B cell (primary cell): ENCODE data around the gene SERF2. TPM values are rescaled to one million over a fixed set of nuclear protein-coding genes. Genes with fewer than 3 reads are reported as not detected.
"Not testable (repeated sequence)": the region's sequence is repeated elsewhere in the genome, so short reads cannot be mapped to it uniquely, and the experiment has no call there.

Source experiments
- ATAC-seq: fragments of 200-7000 bp; cut with Tn5 transposase; one replicate; pipeline ENCODE4 v1.10.0; 2021; ENCODE audit warnings: low read depth, mild to moderate bottlenecking, moderate number of reproducible peaks, moderate library complexity
- CTCF ChIA-PET: fragments of 350-600 bp; sonication (Branson Sonifier 250); formaldehyde crosslinking; loops from one replicate; lab custom pipeline; 2021; ENCODE audit warnings: antibody characterized with exemption, inconsistent platforms; lab: Charles Lee
- POLR2A ChIA-PET: fragments of 350-600 bp; sonication (Branson Sonifier 250); formaldehyde crosslinking; loops from one replicate; lab custom pipeline; 2021; ENCODE audit warnings: antibody characterized with exemption; lab: Charles Lee
- DNase-seq: peaks from one replicate; pipeline ENCODE4 v3.0.0; 2013
- H2AFZ ChIP-seq: 2 replicates; pipeline ENCODE4 v1.6.1; 2012; ENCODE audit warnings: mild to moderate bottlenecking, low read depth, low read length; ENCODE audit not compliant: insufficient read depth, poor library complexity, severe bottlenecking
- H3K27ac ChIP-seq, 2 donors: 1 replicate in 1 of 2; 2 replicates in 1 of 2; pipeline ENCODE4 v1.5.1; 2012 to 2013; ENCODE audit warnings: low read length in 2 of 2, mild to moderate bottlenecking in 2 of 2, moderate library complexity in 1 of 2
- H3K27me3 ChIP-seq, 4 experiments: fragments of 200-600 bp in 1 of 4; sonication (generic) in 1 of 4; replicated peaks in 1 of 4; 1 replicate in 2 of 4; 2 replicates in 2 of 4; pipeline versions ENCODE4 v1.6.1 to v1.7.0; 2013 to 2016; ENCODE audit warnings: low read length in 3 of 4, mild to moderate bottlenecking in 2 of 4, mixed read lengths in 1 of 4, moderate library complexity in 1 of 4; ENCODE audit not compliant: insufficient read depth in 4 of 4, control insufficient read depth in 3 of 4; ENCODE audit errors: control extremely low read depth in 1 of 4
- H3K36me3 ChIP-seq, 2 experiments: replicated peaks in 1 of 2; 1 replicate in 1 of 2; 2 replicates in 1 of 2; pipeline versions ENCODE4 v1.6.1 to v1.7.1; 2013; ENCODE audit warnings: low read length in 1 of 2; ENCODE audit not compliant: insufficient read depth in 2 of 2, control insufficient read depth in 1 of 2; ENCODE audit errors: control extremely low read depth in 1 of 2, extremely low read depth in 1 of 2
- H3K4me1 ChIP-seq, 2 donors: fragments of 200-600 bp in 1 of 2; sonication (generic) in 1 of 2; 1 replicate in 1 of 2; 2 replicates in 1 of 2; pipeline versions ENCODE4 v1.5.1 to v1.6.1; 2013 to 2017; ENCODE audit warnings: low read length in 2 of 2; ENCODE audit not compliant: control insufficient read depth in 2 of 2, insufficient read depth in 2 of 2
- H3K4me2 ChIP-seq: replicated peaks from 2 replicates; pipeline ENCODE3; 2012; ENCODE audit warnings: mild to moderate bottlenecking, low read depth, low read length; ENCODE audit not compliant: poor library complexity, severe bottlenecking
- H3K4me3 ChIP-seq, 5 experiments: fragments of 200-600 bp in 1 of 5; sonication (generic) in 1 of 5; 1 replicate in 3 of 5; 2 replicates in 2 of 5; pipeline versions ENCODE4 v1.5.1 to v1.7.0; 2011 to 2016; ENCODE audit warnings: low read length in 4 of 5, mild to moderate bottlenecking in 4 of 5, low read depth in 2 of 5, control low read depth in 1 of 5, moderate library complexity in 1 of 5; ENCODE audit not compliant: insufficient read depth in 1 of 5; ENCODE audit errors: control extremely low read depth in 1 of 5, extremely low read depth in 1 of 5
- H3K79me2 ChIP-seq: fragments of 200-600 bp; sonication (generic); one replicate; pipeline ENCODE4 v1.6.0; 2016; ENCODE audit warnings: low read length; ENCODE audit not compliant: control insufficient read depth, insufficient read depth
- H3K9ac ChIP-seq: fragments of 200-600 bp; sonication (generic); 2 replicates; pipeline ENCODE4 v1.6.1; 2017; ENCODE audit warnings: mild to moderate bottlenecking, low read length, moderate library complexity
- H3K9me3 ChIP-seq, 3 donors: one replicate each; pipeline versions ENCODE4 v1.6.1 to v1.7.1; 2013; ENCODE audit warnings: low read length in 2 of 3; ENCODE audit not compliant: control insufficient read depth in 2 of 3, insufficient read depth in 1 of 3; ENCODE audit errors: control extremely low read depth in 1 of 3
- H4K20me1 ChIP-seq: 2 replicates; pipeline ENCODE4 v1.6.0; 2012; ENCODE audit warnings: mild to moderate bottlenecking, low read length; ENCODE audit not compliant: insufficient read depth, control insufficient read depth, poor library complexity, severe bottlenecking
- H3K27ac Mint-ChIP-seq: one replicate; pipeline ENCODE4 v1.8.0; 2021; ENCODE audit warnings: mixed read lengths
- H3K27me3 Mint-ChIP-seq: one replicate; pipeline ENCODE4 v1.8.0; 2021; ENCODE audit warnings: mixed read lengths
- H3K4me1 Mint-ChIP-seq: one replicate; pipeline ENCODE4 v1.8.0; 2021; ENCODE audit warnings: mixed read lengths
- H3K4me3 Mint-ChIP-seq: one replicate; pipeline ENCODE4 v1.8.0; 2021; ENCODE audit warnings: mixed read lengths
- H3K9me3 Mint-ChIP-seq: one replicate; pipeline ENCODE4 v1.8.0; 2022; ENCODE audit warnings: mixed read lengths; ENCODE audit not compliant: insufficient read depth
- EZH2 ChIP-seq: IDR thresholded peaks from 2 replicates; pipeline ENCODE4 v1.6.1; 2012; ENCODE audit warnings: borderline replicate concordance, low read depth, mild to moderate bottlenecking, moderate library complexity, low read length; ENCODE audit not compliant: insufficient read depth, poor library complexity, severe bottlenecking
- WGBS: methylation state at CpG from one replicate; pipeline ENCODE4 v1.1.5; 2013; ENCODE audit warnings: missing lambda C conversion rate; ENCODE audit not compliant: insufficient coverage; 5-methylcytosine and 5-hydroxymethylcytosine counted together
- intact Hi-C: fragments of 100-400 bp; cut with micrococcal nuclease; formaldehyde crosslinking; loops from one replicate; pipeline ENCODE4 v1.10.0; 2022
- polyA minus RNA-seq: library from RNA; depleted of rRNA, polyadenylated mRNA; stranded (reverse); fragments of >200 nt; gene quantifications from 2 replicates; pipeline ENCODE4 v1.2.3, GENCODE V29; 2012
- polyA plus RNA-seq: library from polyadenylated mRNA; depleted of rRNA; stranded (reverse); fragments of >200 nt; gene quantifications from 2 replicates; pipeline ENCODE4 v1.2.3, GENCODE V29; 2012
- total RNA-seq, 2 donors: library from RNA; stranded (reverse); fragments of 120-200 nt in 1 of 2; gene quantifications; 1 replicate in 1 of 2; 2 replicates in 1 of 2; pipeline versions ENCODE4 v1.2.3 to v1.2.4, GENCODE V29; 2013 to 2022
- TF ChIP-seq, protein P1 (sequence below): fragments of 200-600 bp; IDR thresholded peaks from one replicate; pipeline ENCODE4 v1.8.0; 2022; ENCODE audit warnings: antibody characterized with exemption, mild to moderate bottlenecking

SERF2 gene
- 436 and 455 TPM in 2 replicates for total RNA-seq
- total RNA-seq (2013): 560 TPM
- 806 and 821 TPM in 2 replicates for polyA plus RNA-seq
- 191 and 234 TPM in 2 replicates for polyA minus RNA-seq

DNA sequence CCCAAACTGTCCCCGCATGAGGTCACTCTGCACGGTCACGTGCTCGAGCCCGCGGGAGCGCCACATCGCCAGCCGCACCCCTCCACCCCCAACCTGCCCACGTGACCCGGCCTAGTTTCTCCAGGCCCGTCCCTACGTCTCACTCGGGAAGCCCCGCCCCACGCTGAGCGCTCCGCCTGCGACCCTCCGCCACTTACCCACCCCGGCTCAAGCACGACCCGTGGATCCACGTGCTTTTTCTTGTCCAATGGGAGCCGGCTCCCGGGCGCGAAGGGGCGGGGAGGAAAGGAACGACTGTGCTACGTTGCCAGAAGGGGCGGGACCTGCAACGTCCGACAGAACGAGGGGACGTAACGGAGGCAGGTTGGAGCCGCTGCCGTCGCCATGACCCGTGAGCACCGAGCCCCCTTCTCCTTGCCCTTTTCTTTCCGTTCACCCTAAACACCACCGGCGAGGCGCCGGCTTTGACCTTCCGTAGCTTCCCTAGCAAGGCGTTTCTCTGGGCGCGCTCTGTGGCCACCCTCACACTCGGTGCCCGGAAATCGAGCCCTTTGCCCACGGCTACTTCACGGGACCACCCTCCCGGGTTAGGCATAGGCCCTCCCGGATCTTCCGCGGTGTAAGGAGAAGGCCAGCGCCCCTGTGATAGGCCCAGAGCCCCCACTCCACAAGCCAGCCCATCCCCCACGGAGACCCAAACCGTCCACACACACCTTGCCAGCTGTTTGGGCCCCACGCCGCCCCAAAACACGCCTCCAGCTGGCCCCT is at the start of gene SERF2:
TSS of gene SERF2 (plus strand) at position 328 of the 768 bp plus-strand sequence. CDS start at position 385, 57 bp downstream.
- H3K27ac Mint-ChIP-seq: peak within 1 kb of the TSS; percentile 93
- peak within 1 kb of the TSS; percentile 50 to 100 (median 94) for H3K4me3 ChIP-seq
- under 1% methylated on average over 62 of the region's 66 CpGs for WGBS
- peak within 1 kb of the TSS; percentile 70 for H2AFZ ChIP-seq
- DNase-seq (peak; percentile 100), ATAC-seq (peak; percentile 86)
- H3K4me2 ChIP-seq: peak within 1 kb of the TSS; percentile 87
- no peaks in the 10 kb centered on the region for H3K9me3 Mint-ChIP-seq
- peak within 1 kb of the TSS; percentile 96 for H3K27ac ChIP-seq
- peaks cover 36% of the 10 kb centered on the region for H4K20me1 ChIP-seq
- H3K36me3 ChIP-seq: peaks cover 0 to 41% of the 10 kb centered on the region in 2 experiments
- intact Hi-C loops: loop anchor here (1.0 kb wide), 6 partner anchors 8 to 46 kb away; partner anchors contain the start of genes ELL3, HYPK, MFAP1 and PDIA3
- H3K27me3 ChIP-seq: no peaks in the 10 kb centered on the region
- H3K4me1 Mint-ChIP-seq: peaks cover 66% of the 10 kb centered on the region
- TF ChIP-seq EZH2: no peak
- CTCF ChIA-PET: interaction anchor here (0.6 to 8.7 kb wide), 3 partner anchors 8 to 25 kb away, joined by 3 to 150 read pairs (median 5); partner anchors contain the start of genes ELL3, HYPK and SERINC4
- peaks cover 0 to 6% (median 0%) of the 10 kb centered on the region in 3 donors for H3K9me3 ChIP-seq
- POLR2A ChIA-PET: interaction anchor here (0.5 to 5.3 kb wide), 7 partner anchors 8 to 51 kb away, joined by 3 to 72 read pairs (median 9); partner anchors contain the start of genes ELL3, HYPK, MFAP1 and SERINC4
- H3K4me1 ChIP-seq: peaks cover 37 to 73% of the 10 kb centered on the region in 2 donors
- H3K4me3 Mint-ChIP-seq: peak within 1 kb of the TSS; percentile 93
- peaks cover 30% of the 10 kb centered on the region for H3K79me2 ChIP-seq
- no peaks in the 10 kb centered on the region for H3K27me3 Mint-ChIP-seq
- H3K9ac ChIP-seq: peak within 1 kb of the TSS; percentile 85

DNA sequence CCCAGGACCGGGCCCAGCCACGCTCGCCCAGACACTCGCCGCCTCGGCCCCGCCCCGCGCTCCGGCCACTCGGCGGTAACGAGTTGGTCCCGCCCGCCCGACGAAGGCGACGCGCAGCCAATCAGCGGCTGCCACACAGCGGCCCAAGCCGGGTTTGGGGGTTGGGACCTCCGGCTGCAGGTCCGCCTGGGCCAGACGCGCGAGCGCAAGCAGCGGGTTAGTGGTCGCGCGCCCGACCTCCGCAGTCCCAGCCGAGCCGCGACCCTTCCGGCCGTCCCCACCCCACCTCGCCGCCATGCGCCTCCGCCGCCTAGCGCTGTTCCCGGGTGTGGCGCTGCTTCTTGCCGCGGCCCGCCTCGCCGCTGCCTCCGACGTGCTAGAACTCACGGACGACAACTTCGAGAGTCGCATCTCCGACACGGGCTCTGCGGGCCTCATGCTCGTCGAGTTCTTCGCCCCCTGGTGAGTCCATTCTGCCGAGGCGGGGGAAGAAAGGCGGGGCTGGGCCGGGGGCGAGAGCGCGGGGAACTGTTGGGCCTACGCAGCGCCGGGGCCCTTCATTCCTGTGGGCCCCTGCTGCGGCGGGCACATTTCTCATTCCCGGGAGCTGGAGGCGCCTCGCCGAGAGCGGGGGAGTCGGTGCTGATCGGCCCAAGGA is 45.7 kb upstream of the SERF2 start, which contains the start of gene PDIA3:
TSS of gene PDIA3 (plus strand) at position 194 of the 658 bp plus-strand sequence. CDS start at position 296, 102 bp downstream.
- H3K27me3 ChIP-seq, H3K36me3 ChIP-seq, H3K9me3 Mint-ChIP-seq, H3K27me3 Mint-ChIP-seq, H3K9me3 ChIP-seq: not testable (repeated sequence)
- H3K4me3 Mint-ChIP-seq: peak within 1 kb of the TSS; percentile 98
- H3K27ac Mint-ChIP-seq: peak within 1 kb of the TSS; percentile 96
- H3K4me1 Mint-ChIP-seq: peaks cover 54% of the 10 kb centered on the region
- TF ChIP-seq, protein P1, sequence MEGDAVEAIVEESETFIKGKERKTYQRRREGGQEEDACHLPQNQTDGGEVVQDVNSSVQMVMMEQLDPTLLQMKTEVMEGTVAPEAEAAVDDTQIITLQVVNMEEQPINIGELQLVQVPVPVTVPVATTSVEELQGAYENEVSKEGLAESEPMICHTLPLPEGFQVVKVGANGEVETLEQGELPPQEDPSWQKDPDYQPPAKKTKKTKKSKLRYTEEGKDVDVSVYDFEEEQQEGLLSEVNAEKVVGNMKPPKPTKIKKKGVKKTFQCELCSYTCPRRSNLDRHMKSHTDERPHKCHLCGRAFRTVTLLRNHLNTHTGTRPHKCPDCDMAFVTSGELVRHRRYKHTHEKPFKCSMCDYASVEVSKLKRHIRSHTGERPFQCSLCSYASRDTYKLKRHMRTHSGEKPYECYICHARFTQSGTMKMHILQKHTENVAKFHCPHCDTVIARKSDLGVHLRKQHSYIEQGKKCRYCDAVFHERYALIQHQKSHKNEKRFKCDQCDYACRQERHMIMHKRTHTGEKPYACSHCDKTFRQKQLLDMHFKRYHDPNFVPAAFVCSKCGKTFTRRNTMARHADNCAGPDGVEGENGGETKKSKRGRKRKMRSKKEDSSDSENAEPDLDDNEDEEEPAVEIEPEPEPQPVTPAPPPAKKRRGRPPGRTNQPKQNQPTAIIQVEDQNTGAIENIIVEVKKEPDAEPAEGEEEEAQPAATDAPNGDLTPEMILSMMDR: peak; percentile 22
- POLR2A ChIA-PET: interaction anchor here (1.7 kb wide), 1 partner anchor 30 kb away, joined by 12 read pairs; the partner anchor contains the start of gene ELL3
- peak within 1 kb of the TSS; percentile 77 for H3K4me2 ChIP-seq
- peaks cover 46 to 59% of the 10 kb centered on the region in 2 donors for H3K4me1 ChIP-seq
- CTCF ChIA-PET: interaction anchor here (1.6 kb wide), 1 partner anchor 24 kb away, joined by 7 read pairs; no protein-coding TSS in a partner anchor
- ATAC-seq: peak; percentile 87
- H3K9ac ChIP-seq: peak within 1 kb of the TSS; percentile 93
- peaks cover 29% of the 10 kb centered on the region for H4K20me1 ChIP-seq
- peaks cover 54% of the 10 kb centered on the region for H3K79me2 ChIP-seq
- intact Hi-C loops: loop anchor here (1.0 to 5.0 kb wide), 4 partner anchors 46 to 824 kb away; partner anchors contain the start of genes SERF2 and TTBK2
- H3K27ac ChIP-seq: peak within 1 kb of the TSS; percentile 95 to 97
- H2AFZ ChIP-seq: peak within 1 kb of the TSS; percentile 72
- peak; percentile 92 for DNase-seq
- WGBS: under 1% methylated on average over 84 of the region's 84 CpGs
- H3K4me3 ChIP-seq: peak within 1 kb of the TSS; percentile 54 to 91 (median 86)
